Activated CD8-positive, alpha-beta memory T cell treated with anti-CD3 and anti-CD28 coated beads, Interleukin-2, amount 50 U/mL, for 1 hour (primary cell): Measurements from ENCODE around the gene EPHB4.
"Not testable (repeated sequence)": the region's sequence is repeated elsewhere in the genome, so short reads cannot be mapped to it uniquely, and the experiment has no call there.

ENCODE experiments used
- DNase-seq: peaks from one replicate; pipeline ENCODE4 v3.0.0-alpha.2; 2020; ENCODE audit errors: extremely low read depth

Gene EPHB4

DNA sequence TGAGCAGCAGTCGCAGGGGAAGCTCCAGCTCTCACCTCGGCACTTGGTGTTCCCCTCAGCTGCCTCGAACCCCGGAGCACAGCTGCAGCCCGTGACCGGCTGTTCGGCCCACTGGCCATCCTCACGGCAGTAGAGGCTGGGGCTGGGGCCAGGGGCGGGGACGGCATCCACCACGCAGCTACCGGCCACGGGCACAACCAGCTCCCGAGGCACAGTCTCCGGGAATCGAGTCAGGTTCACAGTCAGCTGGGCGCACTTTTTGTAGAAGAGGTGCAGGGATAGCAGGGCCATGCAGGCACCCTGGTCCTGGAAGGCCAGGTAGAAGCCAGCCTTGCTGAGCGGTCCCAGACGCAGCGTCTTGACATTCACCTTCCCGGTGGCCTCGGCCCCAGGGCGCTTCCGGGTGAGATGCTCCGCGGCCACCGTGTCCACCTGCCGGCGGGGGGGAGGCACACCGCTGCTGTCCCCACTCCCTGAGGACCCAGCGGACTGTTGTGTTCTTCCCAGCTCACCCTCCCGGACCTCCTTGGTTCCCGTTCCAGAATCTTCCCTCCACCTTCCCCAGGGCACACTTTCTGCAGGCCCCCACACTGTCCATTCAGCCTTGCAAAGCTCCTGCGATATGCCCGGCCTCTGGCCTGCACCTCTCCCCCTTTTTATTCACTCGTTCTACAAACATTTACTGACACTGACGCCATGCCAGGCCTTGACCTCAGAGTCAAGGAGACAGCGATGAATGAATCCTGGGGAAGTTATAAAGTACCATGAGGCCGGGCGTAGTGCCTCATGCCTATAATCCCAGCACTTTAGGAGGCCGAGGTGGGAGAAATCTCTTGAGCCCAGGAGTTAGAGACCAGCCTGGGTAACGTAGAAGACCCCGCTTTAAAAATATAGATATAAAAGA, 4.8 kb downstream of the EPHB4 start:
- no peak for DNase-seq

DNA sequence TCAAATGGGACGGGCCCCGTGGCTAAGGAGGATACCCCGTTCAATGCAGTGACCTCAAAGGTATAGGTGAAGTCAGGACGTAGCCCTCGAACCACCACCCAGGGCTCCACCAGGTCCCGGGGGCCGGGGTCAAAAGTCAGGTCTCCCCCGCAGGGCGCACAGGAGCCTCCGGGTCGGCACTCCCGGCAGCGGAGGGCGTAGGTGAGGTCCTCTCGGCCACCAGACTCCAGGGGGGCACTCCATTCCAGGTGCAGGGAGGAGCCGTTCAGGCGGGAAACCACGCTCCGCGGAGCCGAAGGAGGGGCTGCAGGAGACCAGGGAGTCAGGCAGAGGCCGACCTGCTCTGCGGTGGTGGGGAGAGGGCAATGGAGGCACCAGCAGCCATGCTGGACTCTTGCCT, 7.7 kb downstream of the EPHB4 start:
- no peak for DNase-seq

DNA sequence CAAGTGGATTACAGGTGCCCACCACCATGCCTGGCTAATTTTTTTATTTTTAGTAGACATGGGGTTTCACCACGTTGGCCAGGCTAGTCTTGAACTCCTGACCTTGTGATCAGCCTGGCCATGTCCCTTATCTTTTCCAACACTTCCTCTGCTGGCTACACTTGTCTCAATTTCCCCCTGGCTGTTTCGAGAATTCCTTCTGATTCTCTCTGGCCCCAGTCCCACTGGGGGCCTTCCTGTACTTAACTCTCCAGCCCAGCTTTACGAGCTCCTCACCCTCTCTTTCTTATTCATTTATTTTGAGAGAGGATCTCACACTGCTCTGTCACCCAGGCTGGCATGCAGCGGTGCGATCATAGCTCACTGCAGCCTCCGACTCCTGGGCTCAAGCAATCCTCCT, 8.5 kb downstream of the EPHB4 start:
- no peak for DNase-seq

DNA sequence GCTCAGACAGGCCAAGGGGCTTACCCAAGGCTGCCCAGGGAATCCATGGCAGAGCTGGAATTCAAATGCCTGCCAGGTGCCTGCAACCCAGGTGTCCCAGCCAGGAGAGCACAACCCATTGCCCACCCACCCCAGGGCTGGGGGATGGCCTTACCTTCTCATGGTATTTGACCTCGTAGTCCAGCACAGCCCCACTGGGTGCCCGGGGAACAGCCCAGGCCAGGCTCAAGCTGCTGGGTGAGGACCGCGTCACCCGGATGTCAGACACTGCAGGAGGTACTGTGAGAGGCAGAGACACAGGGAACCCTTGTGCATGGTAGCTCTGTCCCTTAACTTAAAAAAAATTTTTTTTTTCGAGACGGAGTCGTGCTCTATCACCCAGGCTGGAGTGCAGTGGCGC, 9.0 kb downstream of the EPHB4 start:
- no peak for DNase-seq

DNA sequence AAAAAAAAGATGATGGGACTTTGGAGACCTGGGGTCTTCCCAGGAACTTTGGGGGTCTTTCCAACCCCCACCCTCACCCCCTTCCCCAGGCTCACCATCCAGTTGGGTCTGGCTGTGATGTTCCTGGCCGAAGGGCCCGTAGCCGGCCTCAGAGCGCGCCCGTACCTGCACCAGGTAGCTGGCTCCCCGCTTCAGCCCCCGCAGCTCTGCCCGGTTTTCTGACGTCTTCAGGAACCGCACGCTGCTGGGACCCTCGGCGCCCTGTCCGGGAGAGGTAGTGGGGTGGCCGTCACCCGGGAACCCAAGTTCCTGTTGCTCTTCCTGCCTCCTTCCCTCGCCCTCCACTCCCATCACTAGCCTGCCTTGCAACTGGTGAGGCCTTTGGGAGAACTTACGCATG, 10.2 kb downstream of the EPHB4 start:
- no peak for DNase-seq

DNA sequence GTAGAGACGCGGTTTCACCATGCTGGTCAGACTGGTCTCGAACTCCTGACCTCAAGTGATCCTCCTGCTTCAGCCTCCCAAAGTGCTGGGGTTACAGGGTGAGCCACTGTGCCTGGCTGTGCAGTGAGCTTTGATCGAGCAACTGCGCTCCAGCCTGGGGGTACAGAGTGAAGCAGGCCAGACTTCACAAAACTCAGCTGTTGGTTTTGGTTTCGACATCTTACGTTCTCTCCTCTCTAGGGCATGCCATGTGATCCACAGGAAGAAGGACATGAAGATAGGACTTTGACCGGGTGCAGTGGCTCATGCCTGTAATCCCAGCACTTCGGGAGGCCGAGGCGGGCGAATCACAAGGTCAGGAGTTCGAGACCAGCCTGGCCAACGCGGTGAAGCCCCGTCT, 10.8 kb downstream of the EPHB4 start:
- DNase-seq: not testable (repeated sequence)

DNA sequence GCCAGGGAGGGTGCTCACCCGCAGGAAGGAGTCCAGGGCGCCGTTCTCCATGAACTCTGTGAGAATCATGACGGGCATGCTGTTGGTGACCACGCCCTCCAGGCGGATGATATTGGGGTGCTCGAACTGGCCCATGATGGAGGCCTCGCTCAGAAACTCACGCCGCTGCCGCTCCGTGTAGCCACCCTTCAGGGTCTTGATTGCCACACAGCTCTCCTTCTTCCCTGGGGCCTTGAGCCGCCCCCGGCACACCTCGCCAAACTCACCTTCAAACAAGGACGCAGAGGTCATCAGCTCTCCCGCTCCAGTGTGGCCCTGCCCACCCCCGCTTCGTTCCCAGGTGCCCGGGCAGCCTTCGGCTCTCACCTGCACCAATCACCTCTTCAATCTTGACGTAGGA, 14.6 kb downstream of the EPHB4 start:
- DNase-seq: no peak

DNA sequence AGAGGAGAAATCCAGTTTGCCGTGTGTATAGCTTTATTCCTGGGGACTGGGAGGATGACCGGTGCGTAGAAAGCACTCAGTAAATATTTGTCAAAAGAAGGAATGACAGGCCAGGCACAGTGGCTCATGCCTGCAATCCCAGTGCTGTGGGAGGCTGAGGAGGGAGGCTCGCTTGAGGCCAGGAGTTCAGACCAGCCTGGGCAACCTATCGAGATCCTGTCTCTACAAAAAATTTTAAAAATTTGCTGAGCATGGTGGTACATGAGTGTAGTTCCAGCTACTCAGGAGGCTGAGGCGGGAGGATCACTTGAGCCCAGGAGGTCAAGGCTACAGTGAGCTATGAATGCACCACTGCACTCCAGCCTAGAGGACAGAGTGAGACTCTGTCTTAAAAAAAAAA, 15.8 kb downstream of the EPHB4 start:
- no peak for DNase-seq

DNA sequence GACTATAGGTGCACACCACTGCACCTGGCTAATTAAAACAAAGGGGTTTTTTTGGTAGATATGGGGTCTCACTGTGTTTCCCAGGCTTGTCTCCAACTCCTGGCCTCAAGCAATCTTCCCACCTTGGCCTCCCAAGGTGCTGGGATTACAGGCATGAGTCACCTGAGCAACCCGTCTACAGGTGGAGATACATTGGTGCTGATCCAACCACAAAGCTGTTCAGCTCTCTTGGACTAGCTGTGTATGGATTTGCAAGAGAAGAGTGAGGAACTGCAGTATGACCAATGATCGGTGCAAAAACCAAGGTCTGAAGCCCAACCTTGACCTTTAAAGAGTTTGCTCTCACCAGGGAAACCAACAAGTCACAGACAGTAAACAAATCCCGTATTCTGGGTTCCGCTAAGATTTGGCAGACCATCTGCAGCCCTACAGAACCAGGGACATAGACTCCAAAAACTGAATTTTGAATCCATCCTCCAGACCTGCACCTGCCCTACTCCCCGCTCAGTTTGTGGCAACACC, 18.9 kb downstream of the EPHB4 start:
- DNase-seq: no peak

DNA sequence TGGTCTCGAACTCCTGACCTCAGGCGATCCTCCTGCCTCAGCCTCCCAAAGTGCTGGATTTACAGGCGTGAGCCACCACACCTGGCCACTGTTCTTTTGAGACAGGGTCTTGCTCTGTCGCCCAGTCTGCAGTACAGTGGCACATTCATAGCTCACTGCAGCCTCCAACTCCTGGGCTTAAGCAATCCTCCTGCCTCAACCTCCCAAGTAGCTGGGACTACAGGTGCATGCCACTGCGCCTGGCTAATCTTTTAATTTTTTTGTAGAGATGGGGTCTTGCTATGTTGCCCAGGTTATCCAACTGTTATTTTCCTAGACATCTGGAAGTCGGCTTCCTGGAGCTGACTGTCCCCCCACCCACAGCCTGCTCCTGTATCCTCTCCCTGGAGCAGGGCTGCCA, 20.4 kb downstream of the EPHB4 start:
- not testable (repeated sequence) for DNase-seq

DNA sequence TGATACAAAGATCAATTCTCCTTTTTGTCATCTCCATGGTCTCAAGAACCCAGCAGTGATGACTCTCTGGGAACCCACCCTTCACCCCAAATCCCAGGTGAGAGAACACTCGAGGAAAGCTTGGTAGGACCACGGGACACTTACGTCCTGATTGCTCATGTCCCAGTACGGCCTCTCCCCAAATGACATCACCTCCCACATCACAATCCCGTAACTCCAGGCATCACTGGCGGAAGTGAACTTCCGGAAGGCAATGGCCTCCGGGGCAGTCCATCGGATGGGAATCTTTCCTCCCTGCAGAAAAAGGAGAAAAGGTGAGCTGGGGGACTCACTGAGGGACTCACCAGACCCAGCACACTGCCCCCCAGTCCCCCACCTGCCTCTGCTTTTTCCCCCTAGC, 21.0 kb downstream of the EPHB4 start:
- no peak for DNase-seq

DNA sequence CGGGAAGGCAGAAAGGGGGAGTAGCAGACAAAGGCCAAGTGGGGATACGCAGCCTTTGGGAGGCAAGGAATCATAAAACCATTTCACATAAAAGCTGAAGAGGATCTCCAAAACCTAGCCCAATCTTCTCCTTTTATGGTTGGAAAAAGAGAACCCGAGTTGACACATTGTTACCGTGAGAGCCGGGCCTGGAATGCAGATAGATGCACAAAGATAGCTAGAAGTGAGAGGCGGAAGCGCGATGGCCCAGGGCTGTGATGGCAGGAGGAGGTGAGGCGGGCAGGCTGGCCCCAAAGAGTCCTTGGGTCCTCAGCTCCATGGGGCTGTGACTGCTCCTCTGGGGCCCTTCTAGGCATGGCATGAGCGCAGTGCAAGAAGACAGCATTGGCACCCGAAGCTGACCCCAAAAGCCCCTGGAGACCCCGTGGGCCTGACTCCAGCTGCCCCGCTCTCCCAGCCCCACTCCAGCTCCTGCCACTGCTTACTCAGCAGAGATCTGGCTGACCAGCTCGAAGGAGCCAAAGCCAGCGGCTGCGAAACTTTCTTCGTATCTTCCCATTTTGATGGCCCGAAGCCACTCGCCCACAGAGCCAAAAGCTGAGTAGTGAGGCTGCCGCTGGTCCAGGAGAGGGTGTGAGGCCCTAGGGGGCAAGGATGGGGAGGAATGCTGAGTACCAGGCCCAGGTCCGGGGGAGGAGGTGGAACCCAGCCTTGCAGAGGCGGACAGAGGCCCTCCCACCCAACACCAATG, 22.5 kb downstream of the EPHB4 start:
- no peak for DNase-seq

DNA sequence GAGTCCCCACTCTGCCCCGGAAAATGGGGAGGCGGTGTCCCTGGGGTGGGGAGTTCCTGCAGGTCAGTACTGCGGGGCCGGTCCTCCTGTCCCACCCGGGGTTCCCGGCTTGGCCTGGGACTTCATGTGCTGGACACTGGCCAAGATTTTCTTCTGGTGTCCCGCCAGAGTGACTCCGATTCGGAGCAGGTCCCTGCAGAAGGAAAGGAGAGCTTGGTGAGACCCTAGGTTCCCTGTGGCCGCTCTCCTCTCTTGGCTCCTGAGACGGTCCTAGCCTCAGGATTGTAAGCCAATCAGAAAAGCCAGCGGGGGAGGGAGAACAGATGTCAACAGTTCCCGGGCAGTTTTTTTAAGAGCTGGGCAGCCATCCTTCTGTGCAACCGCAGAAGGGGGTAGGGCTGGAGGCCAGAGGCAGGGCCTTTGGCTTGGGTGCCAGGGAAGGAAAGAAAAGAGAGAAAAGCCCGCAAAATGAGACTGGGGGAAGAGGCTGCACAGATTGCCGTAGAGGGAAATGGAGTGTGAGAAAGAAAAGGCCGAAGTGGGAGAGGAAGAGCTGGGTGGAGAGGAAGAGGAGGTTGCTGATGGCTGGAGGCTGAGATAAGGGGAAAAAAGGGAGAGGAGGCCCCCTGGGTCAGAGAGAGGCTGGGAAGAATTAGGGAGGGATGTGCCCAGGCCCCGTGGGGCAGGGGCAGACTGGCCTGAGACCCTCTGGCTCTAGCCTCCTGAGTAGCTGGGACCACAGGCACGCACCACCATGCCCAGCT, 23.7 kb downstream of the EPHB4 start:
- DNase-seq: no peak

DNA sequence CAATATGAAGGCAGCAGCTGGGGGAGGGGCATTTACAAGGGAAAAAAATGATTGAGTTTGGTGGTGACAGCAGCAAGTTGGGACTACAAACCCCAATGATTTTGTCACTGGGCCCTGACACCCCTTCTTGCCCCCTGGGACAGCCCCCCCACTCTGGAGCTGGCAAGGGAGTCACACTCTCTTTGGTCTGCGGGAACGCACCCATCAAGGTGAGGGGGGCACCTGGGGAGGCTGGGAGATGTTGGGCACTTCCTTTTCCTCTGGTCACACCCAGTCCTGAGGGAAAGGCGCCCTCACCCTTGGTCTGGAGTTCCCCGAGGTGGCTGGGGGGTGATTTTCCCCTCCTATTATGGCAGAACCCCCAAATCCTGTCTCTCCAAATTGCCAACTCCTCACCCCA, 24.4 kb downstream of the EPHB4 start:
- no peak for DNase-seq

DNA sequence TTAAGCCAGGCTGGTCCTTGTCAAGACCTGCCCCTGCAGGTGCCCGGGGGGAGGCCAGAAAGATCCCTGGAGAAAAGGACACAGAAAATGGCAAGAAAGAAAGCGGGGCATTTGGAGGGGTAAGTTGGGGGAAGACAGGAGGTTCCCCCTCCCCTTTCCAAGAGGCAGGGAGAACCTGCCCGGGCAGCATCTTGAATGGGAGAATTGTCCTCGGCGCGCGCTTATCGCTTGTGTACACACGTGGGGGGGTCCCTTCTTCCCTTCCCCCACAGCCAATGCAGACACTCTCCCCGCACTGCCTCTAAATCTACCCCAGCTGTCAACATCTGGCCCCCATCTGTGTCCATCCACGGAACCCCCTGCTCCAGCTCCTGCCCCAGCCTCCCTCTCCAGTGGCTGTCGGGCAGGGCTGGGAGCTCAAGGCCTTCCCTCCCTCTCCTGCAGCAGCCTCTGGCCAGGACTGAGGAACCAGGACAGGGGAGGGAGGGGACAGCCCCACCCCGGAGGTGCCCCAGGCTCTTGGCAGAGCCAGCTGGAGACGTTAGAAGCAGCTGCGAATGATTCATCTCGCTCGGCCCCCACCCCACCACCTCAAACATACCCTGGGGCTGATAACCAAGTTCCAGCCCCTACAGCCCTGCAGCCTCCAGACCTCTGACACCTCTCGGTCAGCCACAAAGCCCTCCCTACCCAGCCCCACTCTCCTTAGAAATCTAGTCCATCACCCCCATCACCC, 25.3 kb downstream of the EPHB4 start:
- no peak for DNase-seq

DNA sequence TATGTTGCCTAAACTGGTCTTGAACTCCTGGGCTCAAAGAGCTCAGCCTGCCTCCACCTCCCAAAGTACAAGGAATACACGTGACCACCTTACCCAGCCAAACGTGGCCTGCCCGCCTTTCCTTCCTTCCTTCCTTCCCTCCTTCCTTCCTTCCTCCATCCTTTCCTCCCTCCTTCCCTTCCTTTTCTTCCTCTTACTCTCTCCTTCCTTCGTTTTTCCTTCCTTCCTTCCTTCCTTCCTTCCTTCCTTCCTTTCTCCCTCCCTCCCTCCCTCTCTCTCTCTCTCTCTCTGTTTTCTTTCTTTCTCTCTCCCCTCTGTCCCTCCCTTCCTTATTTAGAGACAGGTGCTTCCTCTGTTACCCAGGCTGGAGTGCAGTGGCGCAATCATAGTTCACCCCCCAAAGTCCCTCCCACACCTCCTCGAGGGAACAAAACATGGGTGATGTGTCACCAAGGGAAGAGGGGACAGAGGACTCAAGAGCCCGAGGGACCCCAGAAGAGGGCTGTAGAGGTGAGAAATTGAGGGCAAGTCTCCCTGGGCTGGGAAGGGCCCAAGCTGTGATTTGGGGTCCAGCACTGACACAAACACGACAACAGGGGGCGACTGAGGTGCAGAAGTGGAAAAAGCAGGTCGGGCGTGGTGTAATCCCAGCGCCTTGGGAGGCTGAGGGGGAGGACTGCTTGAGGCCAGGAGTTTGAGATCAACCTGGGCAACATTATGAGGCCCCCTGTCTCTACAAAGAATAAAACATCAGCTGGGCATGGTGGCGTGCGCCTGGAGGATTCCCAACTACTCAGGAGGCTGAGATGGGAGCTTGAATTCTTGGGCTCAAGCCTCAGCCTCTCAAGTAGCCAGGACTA, 28.1 kb downstream of the EPHB4 start:
- peak; percentile 4 for DNase-seq

DNA sequence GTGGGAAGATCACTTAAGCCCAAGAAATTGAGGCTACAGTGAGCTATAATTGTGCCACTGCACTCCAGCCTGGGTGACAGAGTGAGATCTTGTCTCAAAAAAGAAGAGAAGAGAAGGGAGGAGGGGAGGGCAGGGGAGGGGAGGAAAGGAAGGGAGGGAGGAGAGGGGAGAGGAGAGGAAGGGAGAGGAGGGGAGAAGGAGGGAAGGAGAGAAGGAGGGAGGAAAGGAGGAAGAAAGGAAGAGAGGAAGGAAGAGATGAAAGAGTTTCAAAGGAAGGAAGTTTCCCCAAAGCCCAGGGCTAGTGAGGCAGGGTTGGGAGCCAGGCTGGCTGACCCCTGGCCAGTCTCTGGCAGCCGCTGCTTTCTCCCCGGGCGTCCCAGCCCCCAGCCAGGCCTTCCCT, 32.6 kb downstream of the EPHB4 start:
- DNase-seq: no peak

DNA sequence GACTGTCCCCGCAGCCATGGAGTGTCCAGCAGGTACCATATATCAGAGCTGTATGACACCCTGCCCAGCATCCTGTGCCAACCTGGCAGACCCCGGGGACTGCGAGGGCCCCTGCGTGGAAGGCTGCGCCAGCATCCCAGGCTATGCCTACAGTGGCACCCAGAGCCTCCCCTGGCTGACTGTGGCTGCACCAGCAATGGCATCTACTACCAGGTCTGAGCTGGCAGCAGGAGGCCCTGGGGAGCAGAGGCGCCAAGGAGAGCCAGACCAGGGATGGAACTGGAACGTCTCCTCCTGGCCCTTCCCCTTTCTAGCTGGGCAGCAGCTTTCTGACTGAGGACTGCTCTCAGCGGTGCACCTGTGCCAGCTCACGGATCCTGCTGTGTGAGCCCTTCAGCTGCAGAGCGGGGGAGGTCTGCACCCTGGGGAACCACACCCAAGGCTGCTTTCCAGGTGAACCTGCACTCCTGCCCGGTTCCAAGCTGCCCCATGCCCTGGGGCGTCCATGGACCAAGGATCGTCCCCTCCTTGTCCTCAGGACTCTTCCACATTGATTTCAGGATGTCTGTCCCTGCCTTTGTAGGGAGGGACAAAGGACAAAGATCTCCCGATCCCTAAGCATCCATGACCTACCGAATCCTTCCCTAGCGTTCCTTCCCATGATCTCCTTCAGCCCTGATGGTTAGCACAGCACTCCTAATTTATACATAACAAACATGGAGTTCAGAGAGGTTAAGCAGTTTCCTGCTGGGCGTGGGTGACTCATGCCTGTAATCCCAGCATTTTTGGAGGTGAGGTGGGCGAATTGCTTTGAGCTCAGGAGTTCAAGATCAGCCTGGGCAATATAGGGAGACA, 33.3 kb downstream of the EPHB4 start:
- no peak for DNase-seq

DNA sequence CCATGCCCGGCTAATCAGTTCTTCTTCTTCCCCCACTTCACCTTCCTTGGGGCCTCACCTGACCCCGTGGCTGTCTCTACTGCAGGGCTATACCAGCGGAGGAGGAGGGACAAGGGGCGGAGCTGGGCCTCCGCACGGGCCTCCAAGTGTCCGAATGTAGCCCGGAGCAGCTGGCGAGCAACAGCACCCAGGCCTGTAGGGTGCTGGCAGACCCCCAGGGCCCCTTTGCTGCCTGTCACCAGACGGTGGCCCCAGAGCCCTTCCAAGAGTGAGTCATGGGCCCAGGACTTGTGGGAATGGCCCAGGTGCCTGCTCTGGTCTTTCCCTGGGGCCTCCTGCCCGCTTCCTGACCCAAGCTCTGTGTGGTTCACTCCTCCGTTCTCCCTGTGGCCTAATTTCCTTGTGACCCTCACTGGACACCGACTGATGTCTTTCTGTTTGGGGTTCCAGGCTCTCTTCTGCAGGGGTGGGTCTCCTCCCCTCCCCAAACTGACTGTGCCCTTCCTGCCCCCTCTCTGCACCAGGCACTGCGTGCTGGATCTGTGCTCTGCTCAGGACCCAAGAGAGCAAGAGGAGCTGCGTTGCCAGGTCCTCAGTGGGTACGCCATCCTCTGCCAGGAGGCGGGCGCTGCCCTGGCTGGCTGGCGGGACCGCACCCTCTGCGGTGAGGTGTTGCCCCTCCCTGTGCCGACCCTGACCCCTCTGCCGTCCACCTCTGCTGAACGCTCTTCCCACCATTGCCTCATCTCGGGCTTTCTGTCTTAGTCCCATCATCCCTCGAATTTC, 35.2 kb downstream of the EPHB4 start:
- no peak for DNase-seq
